K562 (cell line): ENCODE data around the gene CSH1. TPM values are rescaled to one million over a fixed set of nuclear protein-coding genes. Genes with fewer than 3 reads are reported as not detected.

Experiments used
- BRD9 ChIP-seq: fragments of 450-650 bp; IDR thresholded peaks from 2 replicates; pipeline ENCODE4 v1.6.1; 2018; ENCODE audit warnings: low read depth; ENCODE audit not compliant: partially characterized antibody
- DEAF1 ChIP-seq: fragments of 450-650 bp; formaldehyde crosslinking; IDR thresholded peaks from 2 replicates; pipeline ENCODE4 v1.4.0; 2020; ENCODE audit warnings: mild to moderate bottlenecking, moderate library complexity
- GATAD2B ChIP-seq: fragments of 450-650 bp; IDR thresholded peaks from 2 replicates; pipeline ENCODE4 v1.6.1; 2017; ENCODE audit warnings: mild to moderate bottlenecking, borderline replicate concordance
- MGA ChIP-seq: fragments of 450-650 bp; IDR thresholded peaks from 2 replicates; pipeline ENCODE4 v1.6.1; 2016; ENCODE audit warnings: mild to moderate bottlenecking, moderate library complexity
- RBM22 ChIP-seq: fragments of 200-400 bp; formaldehyde crosslinking; IDR thresholded peaks from 2 replicates; pipeline ENCODE4 v1.6.1; 2018; ENCODE audit warnings: low read length, low read depth; ENCODE audit not compliant: poor library complexity, severe bottlenecking
- SETDB1 ChIP-seq: IDR thresholded peaks from one replicate; pipeline ENCODE4 v1.6.1; 2012; ENCODE audit warnings: low read length, control low read depth, inconsistent platforms
- VEZF1 ChIP-seq: fragments of 200-800 bp; sonication (Bioruptor generic); IDR thresholded peaks from 2 replicates; pipeline ENCODE4 v1.6.1; 2017; ENCODE audit warnings: missing genetic modification characterization, missing compliant biosample characterization
- ZBED1 ChIP-seq: IDR thresholded peaks from 2 replicates; pipeline ENCODE4 v1.6.1; 2014
- ZBTB43 ChIP-seq: sonication (generic); formaldehyde crosslinking; IDR thresholded peaks from 2 replicates; pipeline ENCODE4 v1.8.0; 2023; ENCODE audit warnings: mild to moderate bottlenecking, missing genetic modification reagents
- ZNF165 ChIP-seq: fragments of 250-450 bp; sonication (Bioruptor Pico); IDR thresholded peaks from 2 replicates; pipeline ENCODE4 v1.4.0; 2020; ENCODE audit warnings: borderline replicate concordance
- polyA plus RNA-seq, 8 experiments: library from polyadenylated mRNA; depleted of rRNA in 4 of 8; stranded (reverse) in 5 of 8; unstranded in 3 of 8; fragments of >200 nt; fragmentation: Nextera tagmentation in 2 of 8; fragmentation: Illumina TruSeq in 1 of 8; extraction: Ambion mirVana in 2 of 8; extraction: Trizol in 1 of 8; gene quantifications; 2 replicates each; pipeline versions ENCODE4 v1.2.1 to v1.2.3, GENCODE V29; 2011 to 2014; ENCODE audit warnings: inconsistent platforms in 1 of 8, missing spikeins in 1 of 8
- total RNA-seq, 7 experiments: library from RNA; depleted of rRNA in 6 of 7; stranded (reverse); fragments of >200 nt in 6 of 7; fragmentation: Illumina TruSeq in 2 of 7; extraction: Trizol in 2 of 7; gene quantifications; 2 replicates each; pipeline versions ENCODE4 v1.2.1 to v1.2.3, GENCODE V29; 2011 to 2021; ENCODE audit warnings: low replicate concordance in 1 of 7

CSH1 gene
- total and polyA plus RNA-seq, 9 of the 15 experiments (the other 6 are each of a cell fraction or from before 2014, with no cell fraction given): not detected

- TF ChIP-seq MGA (peak; percentile 100), BRD9 (no peak), GATAD2B (no peak), RBM22 (peak; percentile 66), ZBTB43 (peak; percentile 94), VEZF1 (CRISPR knock-in tag) (no peak), ZBED1 (0 out of 2 replicates have a peak, but pooled peaks have one; percentile 44), ZNF165 (CRISPR knock-in tag) (peak; percentile 75; the same call in 1 of the 2 replicates), DEAF1 (CRISPR knock-in tag) (no peak; the same call in 1 of the 2 replicates), SETDB1 (no peak)
These were observed 47.3 kb downstream of the CSH1 start (continued) for GRCh38 chr17:63848834-63849689.
